Activated CD4-positive, alpha-beta memory T cell treated with anti-CD3 and anti-CD28 coated beads, Interleukin-2, amount 10 ng/mL, durations not matched to agents 7 days and 5 days (primary cell): Measurements from ENCODE around the gene ASB4. TPM values are rescaled to one million over a fixed set of nuclear protein-coding genes. Genes with fewer than 3 reads are reported as not detected.
"Not testable (repeated sequence)": the region's sequence is repeated elsewhere in the genome, so short reads cannot be mapped to it uniquely, and the experiment has no call there.

Experiments
- CTCF ChIA-PET: fragments of 350-600 bp; sonication (Branson Sonifier 250); formaldehyde crosslinking; loops from one replicate; lab custom pipeline; 2021; ENCODE audit warnings: antibody characterized with exemption, inconsistent platforms; lab: Charles Lee
- POLR2A ChIA-PET: fragments of 350-600 bp; sonication (Branson Sonifier 250); formaldehyde crosslinking; loops from one replicate; lab custom pipeline; 2021; ENCODE audit warnings: antibody characterized with exemption; lab: Charles Lee
- DNase-seq: peaks from one replicate; pipeline ENCODE4 v3.0.0-alpha.2; 2020
- H3K27ac Mint-ChIP-seq: one replicate; pipeline ENCODE4 v1.8.0; 2021; ENCODE audit warnings: mild to moderate bottlenecking, mixed read lengths
- H3K27me3 Mint-ChIP-seq: one replicate; pipeline ENCODE4 v1.8.0; 2021; ENCODE audit warnings: mixed read lengths
- H3K36me3 Mint-ChIP-seq: one replicate; pipeline ENCODE4 v1.8.0; 2021; ENCODE audit warnings: low read depth, mixed read lengths
- H3K4me1 Mint-ChIP-seq: one replicate; pipeline ENCODE4 v1.8.0; 2021; ENCODE audit warnings: mixed read lengths
- H3K4me3 Mint-ChIP-seq: one replicate; pipeline ENCODE4 v1.8.0; 2021; ENCODE audit warnings: mild to moderate bottlenecking, mixed read lengths
- H3K9me3 Mint-ChIP-seq: one replicate; pipeline ENCODE4 v1.8.0; 2021; ENCODE audit warnings: mixed read lengths
- total RNA-seq, 2 experiments: library from RNA; stranded (reverse); gene quantifications; one replicate each; pipeline ENCODE4 v1.2.3, GENCODE V29; 2021

Gene ASB4
- not detected for total RNA-seq

GRCh38 chr7:95485391-95486123 lies at the start of gene ASB4:
ASB4 (plus strand) TSS chr7:95485943; CDS start chr7:95485972, 29 bp downstream.
- ChIA-PET POLR2A (no interaction called here), CTCF (interaction anchor here (0.9 to 1.5 kb wide), 3 partner anchors 8 to 26 kb away, joined by 4 to 7 read pairs (median 6); no protein-coding TSS in a partner anchor)
- H3K9me3 Mint-ChIP-seq = no peaks in the 10 kb centered on the region
- peaks cover 15% of the 10 kb centered on the region for H3K27me3 Mint-ChIP-seq
- DNase-seq = no peak
- no peak within 1 kb of the TSS for H3K27ac Mint-ChIP-seq
- no peaks in the 10 kb centered on the region for H3K4me1 Mint-ChIP-seq
- H3K36me3 Mint-ChIP-seq = no peaks in the 10 kb centered on the region
- H3K4me3 Mint-ChIP-seq = no peak within 1 kb of the TSS

GRCh38 chr7:95436407-95436806 lies 49.3 kb upstream of the ASB4 start:
- Mint-ChIP-seq H3K4me3 (no peak overlapping the region), H3K4me1 (peaks cover 10% of the 10 kb centered on the region), H3K36me3 (no peaks in the 10 kb centered on the region), H3K27me3 (peaks cover 14% of the 10 kb centered on the region), H3K9me3 (no peaks in the 10 kb centered on the region), H3K27ac (no peak overlapping the region)
- DNase-seq = no peak
- ChIA-PET POLR2A (no interaction called here), CTCF (interaction anchor here (1.6 kb wide), 1 partner anchor 40 kb away, joined by 5 read pairs; no protein-coding TSS in a partner anchor)

GRCh38 chr7:95440394-95441038 lies 45.2 kb upstream of the ASB4 start:
- DNase-seq = no peak
- no peaks in the 10 kb centered on the region for H3K4me1 Mint-ChIP-seq
- POLR2A ChIA-PET = no interaction called here
- H3K4me3 Mint-ChIP-seq = no peak overlapping the region
- CTCF ChIA-PET = no interaction called here
- H3K9me3 Mint-ChIP-seq = no peaks in the 10 kb centered on the region
- no peak overlapping the region for H3K27ac Mint-ChIP-seq
- H3K27me3 Mint-ChIP-seq = peaks cover 13% of the 10 kb centered on the region
- H3K36me3 Mint-ChIP-seq = no peaks in the 10 kb centered on the region

GRCh38 chr7:95441042-95441823 lies 44.5 kb upstream of the ASB4 start:
- ChIA-PET CTCF (no interaction called here), POLR2A (no interaction called here)
- no peak overlapping the region for H3K27ac Mint-ChIP-seq
- H3K9me3 Mint-ChIP-seq = no peaks in the 10 kb centered on the region
- no peak for DNase-seq
- H3K4me3 Mint-ChIP-seq = no peak overlapping the region
- H3K27me3 Mint-ChIP-seq = peaks cover 13% of the 10 kb centered on the region
- no peaks in the 10 kb centered on the region for H3K36me3 Mint-ChIP-seq
- no peaks in the 10 kb centered on the region for H3K4me1 Mint-ChIP-seq

GRCh38 chr7:95444796-95445195 lies 40.9 kb upstream of the ASB4 start:
- Mint-ChIP-seq H3K27me3 (peaks cover 5% of the 10 kb centered on the region), H3K36me3 (no peaks in the 10 kb centered on the region), H3K27ac (no peak overlapping the region), H3K4me1 (no peaks in the 10 kb centered on the region), H3K4me3 (no peak overlapping the region), H3K9me3 (no peaks in the 10 kb centered on the region)
- no peak for DNase-seq
- CTCF ChIA-PET = no interaction called here
- POLR2A ChIA-PET = no interaction called here

GRCh38 chr7:95446618-95447017 lies 39.1 kb upstream of the ASB4 start:
- H3K27ac Mint-ChIP-seq = no peak overlapping the region
- no peak overlapping the region for H3K4me3 Mint-ChIP-seq
- POLR2A ChIA-PET = no interaction called here
- CTCF ChIA-PET = no interaction called here
- H3K27me3 Mint-ChIP-seq = peaks cover 2% of the 10 kb centered on the region
- no peaks in the 10 kb centered on the region for H3K9me3 Mint-ChIP-seq
- H3K36me3 Mint-ChIP-seq = no peaks in the 10 kb centered on the region
- no peak for DNase-seq
- no peaks in the 10 kb centered on the region for H3K4me1 Mint-ChIP-seq

GRCh38 chr7:95454438-95455045 lies 31.2 kb upstream of the ASB4 start:
- DNase-seq = no peak
- Mint-ChIP-seq H3K36me3 (no peaks in the 10 kb centered on the region), H3K27me3 (peaks cover 2% of the 10 kb centered on the region), H3K9me3 (no peaks in the 10 kb centered on the region), H3K4me3 (no peak overlapping the region), H3K27ac (no peak overlapping the region), H3K4me1 (no peaks in the 10 kb centered on the region)
- CTCF ChIA-PET = no interaction called here
- POLR2A ChIA-PET = no interaction called here

GRCh38 chr7:95457947-95458346 lies 27.8 kb upstream of the ASB4 start:
- H3K4me1 Mint-ChIP-seq = no peaks in the 10 kb centered on the region
- peaks cover 15% of the 10 kb centered on the region for H3K9me3 Mint-ChIP-seq
- CTCF ChIA-PET = no interaction called here
- H3K27ac Mint-ChIP-seq = no peak overlapping the region
- peaks cover 8% of the 10 kb centered on the region for H3K27me3 Mint-ChIP-seq
- H3K36me3 Mint-ChIP-seq = peaks cover 5% of the 10 kb centered on the region
- no peak overlapping the region for H3K4me3 Mint-ChIP-seq
- POLR2A ChIA-PET = no interaction called here
- DNase-seq = no peak

- H3K27me3 Mint-ChIP-seq, DNase-seq, POLR2A ChIA-PET, H3K4me1 Mint-ChIP-seq, H3K4me3 Mint-ChIP-seq, H3K36me3 Mint-ChIP-seq, CTCF ChIA-PET, H3K27ac Mint-ChIP-seq: not testable (repeated sequence)
- peaks cover 15% of the 10 kb centered on the region for H3K9me3 Mint-ChIP-seq
These were observed 25.1 kb upstream of the ASB4 start for GRCh38 chr7:95460653-95461052.

GRCh38 chr7:95467912-95468607 lies 17.7 kb upstream of the ASB4 start:
- Mint-ChIP-seq H3K4me1 (peaks cover 3% of the 10 kb centered on the region), H3K27me3 (no peaks in the 10 kb centered on the region), H3K9me3 (no peaks in the 10 kb centered on the region), H3K4me3 (no peak overlapping the region), H3K27ac (no peak overlapping the region), H3K36me3 (no peaks in the 10 kb centered on the region)
- CTCF ChIA-PET = no interaction called here
- POLR2A ChIA-PET = no interaction called here
- no peak for DNase-seq

- no peaks in the 10 kb centered on the region for H3K27me3 Mint-ChIP-seq
- H3K4me3 Mint-ChIP-seq = no peak overlapping the region
- H3K9me3 Mint-ChIP-seq = no peaks in the 10 kb centered on the region
- CTCF ChIA-PET = no interaction called here
- H3K36me3 Mint-ChIP-seq = no peaks in the 10 kb centered on the region
- no peak overlapping the region for H3K27ac Mint-ChIP-seq
- POLR2A ChIA-PET = no interaction called here
- peaks cover 3% of the 10 kb centered on the region for H3K4me1 Mint-ChIP-seq
- no peak for DNase-seq
These were observed 16.6 kb upstream of the ASB4 start for GRCh38 chr7:95469187-95469586.

- Mint-ChIP-seq H3K4me3 (no peak overlapping the region), H3K36me3 (no peaks in the 10 kb centered on the region), H3K4me1 (peaks cover 3% of the 10 kb centered on the region), H3K9me3 (no peaks in the 10 kb centered on the region), H3K27me3 (no peaks in the 10 kb centered on the region), H3K27ac (no peak overlapping the region)
- no peak for DNase-seq
- ChIA-PET POLR2A (no interaction called here), CTCF (no interaction called here)
These were observed 15.9 kb upstream of the ASB4 start for GRCh38 chr7:95469848-95470247.
